Fibroblast of lung (primary cell): ENCODE results near the gene ZNF275.

Experiments used
- CTCF ChIP-seq, 2 donors: IDR thresholded peaks in 1 of 2; conservative IDR thresholded peaks in 1 of 2; 1 replicate in 1 of 2; 2 replicates in 1 of 2; pipeline ENCODE4 v1.5.1; 2011 to 2012; ENCODE audit warnings: low read length in 2 of 2, control low read depth in 1 of 2, inconsistent platforms in 1 of 2, low read depth in 1 of 2, mild to moderate bottlenecking in 1 of 2
- EZH2 ChIP-seq: IDR thresholded peaks from 2 replicates; pipeline ENCODE4 v1.5.1; 2012; ENCODE audit warnings: low read length, control low read depth, mild to moderate bottlenecking; ENCODE audit errors: missing control alignments

- no peak for TF ChIP-seq CTCF (conservative IDR thresholded peaks at IDR 0.05 in 1 of 2, IDR thresholded peaks at IDR 0.05 in 1 of 2; ENCODE audit: low read depth in 1 of 2, low read length in 2 of 2)
- no peak for TF ChIP-seq EZH2
Observed at GRCh38 chrX:153318811-153319210, 15.1 kb upstream of the ZNF275 start.
